Activated CD8-positive, alpha-beta memory T cell treated with anti-CD3 and anti-CD28 coated beads, Interleukin-2, amount 50 U/mL, for 24 hours (primary cell): ENCODE data around the gene ARGLU1.

ENCODE experiments used
- DNase-seq: peaks from one replicate; pipeline ENCODE4 v3.0.0-alpha.2; 2020; ENCODE audit errors: extremely low read depth

ARGLU1 gene

GRCh38 chr13:106499896-106500295 lies 68.0 kb downstream of the ARGLU1 start:
- DNase-seq: no peak

- no peak for DNase-seq
Observed at GRCh38 chr13:106499113-106499512, 68.8 kb downstream of the ARGLU1 start.

- DNase-seq: no peak
Observed at GRCh38 chr13:106498571-106498970, 69.4 kb downstream of the ARGLU1 start.

GRCh38 chr13:106498158-106498557 lies 69.8 kb downstream of the ARGLU1 start:
- no peak for DNase-seq

- DNase-seq: no peak
Observed at GRCh38 chr13:106497079-106497478, 70.9 kb downstream of the ARGLU1 start.

GRCh38 chr13:106496072-106496997 lies 71.6 kb downstream of the ARGLU1 start:
- no peak for DNase-seq

- DNase-seq: no peak
Observed at GRCh38 chr13:106494936-106495335, 73.0 kb downstream of the ARGLU1 start.

GRCh38 chr13:106494506-106494905 lies 73.4 kb downstream of the ARGLU1 start:
- no peak for DNase-seq

GRCh38 chr13:106493533-106494220 lies 74.3 kb downstream of the ARGLU1 start:
- no peak for DNase-seq

GRCh38 chr13:106492588-106493475 lies 75.1 kb downstream of the ARGLU1 start:
- no peak for DNase-seq

- DNase-seq: no peak
Observed at GRCh38 chr13:106491928-106492587, 75.9 kb downstream of the ARGLU1 start.
